Panc1 (cell line): ENCODE data around the gene SLCO1B3.

Source experiments
- CTCF ChIP-seq: fragments of 450-650 bp; IDR thresholded peaks from 2 replicates; pipeline ENCODE4 v1.5.1; 2017; ENCODE audit warnings: mild to moderate bottlenecking
- POLR2AphosphoS5 ChIP-seq: IDR thresholded peaks from 2 replicates; pipeline ENCODE4 v1.6.1; 2012; ENCODE audit warnings: mild to moderate bottlenecking, low read depth, low read length, moderate library complexity

- no peak for TF ChIP-seq CTCF
- TF ChIP-seq POLR2AphosphoS5, result no peak
Observed at GRCh38 chr12:20868277-20868676, 57.8 kb downstream of the SLCO1B3 start.
